Lung (tissue), 12 donors: ENCODE results near the gene STUM. TPM values are rescaled to one million over a fixed set of nuclear protein-coding genes. Genes with fewer than 3 reads are reported as not detected.
A peak's percentile ranks its signal among the peaks of the same experiment; 100 is the strongest.

Source experiments
- ATAC-seq: fragments of 200-7000 bp; cut with Tn5 transposase; one replicate; pipeline ENCODE4 v1.9.1; 2020; ENCODE audit warnings: moderate number of reproducible peaks; ENCODE audit not compliant: insufficient read depth, low FRiP score
- DNase-seq, 3 donors: peaks; one replicate each; pipeline ENCODE4 v3.0.0-alpha.2; 2013 to 2017
- H3K27ac ChIP-seq, 2 donors: one replicate each; pipeline ENCODE4 v1.5.1; 2013; ENCODE audit warnings: mild to moderate bottlenecking in 2 of 2, moderate library complexity in 2 of 2, control low read depth in 1 of 2, inconsistent platforms in 1 of 2, low read depth in 1 of 2, low read length in 1 of 2
- H3K27me3 ChIP-seq, 3 donors: one replicate each; pipeline ENCODE4 v1.5.1; 2013; ENCODE audit warnings: low read length in 2 of 3; ENCODE audit not compliant: control insufficient read depth in 3 of 3, insufficient read depth in 3 of 3
- H3K36me3 ChIP-seq, 4 donors: one replicate each; pipeline ENCODE4 v1.5.1; 2013; ENCODE audit warnings: low read length in 4 of 4, mild to moderate bottlenecking in 1 of 4, moderate library complexity in 1 of 4; ENCODE audit not compliant: control insufficient read depth in 4 of 4, insufficient read depth in 4 of 4
- H3K4me1 ChIP-seq, 5 donors: one replicate each; pipeline ENCODE4 v1.5.1; 2013; ENCODE audit warnings: low read length in 5 of 5, mild to moderate bottlenecking in 2 of 5, moderate library complexity in 1 of 5; ENCODE audit not compliant: control insufficient read depth in 5 of 5, insufficient read depth in 5 of 5
- H3K4me3 ChIP-seq: one replicate; pipeline ENCODE4 v1.5.1; 2013; ENCODE audit warnings: mild to moderate bottlenecking, control low read depth, moderate library complexity
- H3K9ac ChIP-seq, 2 donors: one replicate each; pipeline ENCODE4 v1.5.1; 2013; ENCODE audit warnings: low read length in 2 of 2, control low read depth in 1 of 2; ENCODE audit not compliant: insufficient read depth in 1 of 2
- H3K9me3 ChIP-seq, 4 donors: one replicate each; pipeline ENCODE4 v1.5.1; 2013; ENCODE audit warnings: low read length in 3 of 4, mild to moderate bottlenecking in 1 of 4, moderate library complexity in 1 of 4; ENCODE audit not compliant: control insufficient read depth in 4 of 4, insufficient read depth in 3 of 4
- CTCF ChIP-seq: IDR thresholded peaks from 2 replicates; pipeline ENCODE4 v1.5.1; 2012; ENCODE audit warnings: mild to moderate bottlenecking; ENCODE audit errors: control extremely low read depth, extremely low read depth
- WGBS, 2 donors: extraction: QIAGEN DNeasy Blood & Tissue Kit; methylation state at CpG; one replicate each; pipeline ENCODE4 v1.1.7; 2013; 5-methylcytosine and 5-hydroxymethylcytosine counted together
- polyA plus RNA-seq, 2 donors: library from polyadenylated mRNA; stranded (reverse); fragments of 200-250 nt; gene quantifications; one replicate each; pipeline ENCODE4 v1.2.1, GENCODE V29; 2013
- total RNA-seq, 2 donors: library from RNA; depleted of rRNA in 1 of 2; stranded (reverse); fragments of >200 nt in 1 of 2; gene quantifications; one replicate each; pipeline ENCODE4 v1.2.1, GENCODE V29; 2014 to 2021
- donor health status: control.
- donor health status: control.
- donor health status: Bipolar disorder and iron deficiency.
- donor health status: healthy.
- donor health status: DM: yes; HTN: yes; CAD: no.

STUM gene
- total and polyA plus RNA-seq, 4 donors: 0.09 to 0.58 (median 0.48) TPM

GRCh38 chr1:226566234-226566633 lies 17.7 kb downstream of the STUM start:
- DNase-seq (no peak), ATAC-seq (no peak)
- TF ChIP-seq CTCF: no peak
- H3K36me3 ChIP-seq: no peaks in the 10 kb centered on the region
- 89 to 100% methylated on average over 1 of the region's 1 CpG for whole genome bisulfite sequencing, 2 donors
- peaks cover 0 to 6% (median 0%) of the 10 kb centered on the region in 5 donors for H3K4me1 ChIP-seq
- no peaks in the 10 kb centered on the region for H3K9me3 ChIP-seq
- H3K27me3 ChIP-seq: peaks cover 0 to 7% (median 2%) of the 10 kb centered on the region in 3 donors
- H3K27ac ChIP-seq: no peak overlapping the region
- H3K4me3 ChIP-seq: no peak overlapping the region
- H3K9ac ChIP-seq: no peak overlapping the region

GRCh38 chr1:226566760-226567159 lies 18.2 kb downstream of the STUM start:
- H3K4me1 ChIP-seq: peaks cover 0 to 6% (median 0%) of the 10 kb centered on the region in 5 donors
- no peak for ATAC-seq
- DNase-seq: no peak
- H3K9me3 ChIP-seq: no peaks in the 10 kb centered on the region
- TF ChIP-seq CTCF: no peak
- no peak overlapping the region for H3K27ac ChIP-seq
- no peak overlapping the region for H3K4me3 ChIP-seq
- peaks cover 0 to 7% (median 2%) of the 10 kb centered on the region in 3 donors for H3K27me3 ChIP-seq
- no peaks in the 10 kb centered on the region for H3K36me3 ChIP-seq
- H3K9ac ChIP-seq: no peak overlapping the region
- WGBS, 2 donors: 93 to 94% methylated on average over 3 of the region's 3 CpGs

- no peak for ATAC-seq
- H3K27ac ChIP-seq: no peak overlapping the region
- no peak for TF ChIP-seq CTCF
- H3K9ac ChIP-seq: no peak overlapping the region
- peaks cover 0 to 6% (median 0%) of the 10 kb centered on the region in 5 donors for H3K4me1 ChIP-seq
- 67 to 75% methylated on average over 13 of the region's 13 CpGs for WGBS, 2 donors
- peaks cover 0 to 7% (median 2%) of the 10 kb centered on the region in 3 donors for H3K27me3 ChIP-seq
- peak in 2 of 3 donors; percentile 31 to 33 for DNase-seq
- no peaks in the 10 kb centered on the region for H3K36me3 ChIP-seq
- H3K4me3 ChIP-seq: no peak overlapping the region
- H3K9me3 ChIP-seq: no peaks in the 10 kb centered on the region
Observed at GRCh38 chr1:226568077-226568831, 19.7 kb downstream of the STUM start.
